Suprapubic skin (tissue), 3 donors: ENCODE results near the gene HEPACAM.

Experiments
- POLR2A ChIP-seq, 2 donors: fragments of 450-650 bp; IDR thresholded peaks; one replicate each; pipeline ENCODE4 v1.6.1; 2017; ENCODE audit warnings: antibody characterized with exemption in 2 of 2, mild to moderate bottlenecking in 2 of 2, moderate library complexity in 2 of 2
- TF ChIP-seq, protein P1 (sequence below), 2 donors: fragments of 200-600 bp in 1 of 2; fragments of 450-650 bp in 1 of 2; sonication (generic) in 1 of 2; IDR thresholded peaks; one replicate each; pipeline ENCODE4 v1.5.1; 2016 to 2019; ENCODE audit warnings: antibody characterized with exemption in 2 of 2, mild to moderate bottlenecking in 1 of 2, moderate library complexity in 1 of 2

DNA sequence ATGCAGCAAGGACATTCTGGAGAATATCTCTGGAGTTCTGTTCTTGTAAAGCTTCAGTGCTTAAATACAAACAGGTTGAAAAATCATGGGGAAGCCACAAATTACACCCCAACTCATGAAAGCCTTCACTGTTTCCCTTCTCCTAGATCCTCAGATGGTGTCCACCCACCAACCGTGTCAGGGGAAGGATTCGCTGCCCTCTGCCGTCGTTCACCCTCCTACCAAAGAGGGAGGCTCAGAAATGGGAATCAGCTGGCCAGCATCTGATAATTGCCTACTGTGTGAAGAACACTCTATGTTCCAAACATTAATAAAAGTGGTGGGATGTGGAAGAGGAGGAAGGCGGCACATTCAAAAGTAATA lies 7.4 kb upstream of the HEPACAM start:
- TF ChIP-seq POLR2A (IDR thresholded peaks at IDR 0.05): no peak
- TF ChIP-seq, protein P1, sequence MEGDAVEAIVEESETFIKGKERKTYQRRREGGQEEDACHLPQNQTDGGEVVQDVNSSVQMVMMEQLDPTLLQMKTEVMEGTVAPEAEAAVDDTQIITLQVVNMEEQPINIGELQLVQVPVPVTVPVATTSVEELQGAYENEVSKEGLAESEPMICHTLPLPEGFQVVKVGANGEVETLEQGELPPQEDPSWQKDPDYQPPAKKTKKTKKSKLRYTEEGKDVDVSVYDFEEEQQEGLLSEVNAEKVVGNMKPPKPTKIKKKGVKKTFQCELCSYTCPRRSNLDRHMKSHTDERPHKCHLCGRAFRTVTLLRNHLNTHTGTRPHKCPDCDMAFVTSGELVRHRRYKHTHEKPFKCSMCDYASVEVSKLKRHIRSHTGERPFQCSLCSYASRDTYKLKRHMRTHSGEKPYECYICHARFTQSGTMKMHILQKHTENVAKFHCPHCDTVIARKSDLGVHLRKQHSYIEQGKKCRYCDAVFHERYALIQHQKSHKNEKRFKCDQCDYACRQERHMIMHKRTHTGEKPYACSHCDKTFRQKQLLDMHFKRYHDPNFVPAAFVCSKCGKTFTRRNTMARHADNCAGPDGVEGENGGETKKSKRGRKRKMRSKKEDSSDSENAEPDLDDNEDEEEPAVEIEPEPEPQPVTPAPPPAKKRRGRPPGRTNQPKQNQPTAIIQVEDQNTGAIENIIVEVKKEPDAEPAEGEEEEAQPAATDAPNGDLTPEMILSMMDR (IDR thresholded peaks at IDR 0.05): no peak
